Transverse colon (tissue), 4 donors: ENCODE measurements around the gene ZNF672.
A peak's percentile ranks its signal among the peaks of the same experiment; 100 is the strongest.

Source experiments
- EP300 ChIP-seq: sonication (generic); formaldehyde crosslinking; IDR thresholded peaks from one replicate; pipeline ENCODE4 v1.6.1; 2017; ENCODE audit warnings: antibody characterized with exemption, low read depth
- POLR2A ChIP-seq: fragments of 450-650 bp; IDR thresholded peaks from one replicate; pipeline ENCODE4 v1.6.1; 2016; ENCODE audit warnings: antibody characterized with exemption, mild to moderate bottlenecking, moderate library complexity
- POLR2AphosphoS5 ChIP-seq, 3 donors: sonication (generic); formaldehyde crosslinking; IDR thresholded peaks; one replicate each; pipeline ENCODE4 v1.6.1; 2016; ENCODE audit warnings: antibody characterized with exemption in 3 of 3
- TF ChIP-seq, protein P1 (sequence below), 5 experiments: fragments of 200-600 bp in 3 of 5; fragments of 450-650 bp in 2 of 5; sonication (generic) in 3 of 5; IDR thresholded peaks; 1 replicate in 2 of 5; 2 replicates in 3 of 5; pipeline ENCODE4 v1.5.1; 2016 to 2017; ENCODE audit warnings: antibody characterized with exemption in 5 of 5, inconsistent platforms in 3 of 5, mild to moderate bottlenecking in 2 of 5, moderate library complexity in 1 of 5

- TF ChIP-seq, protein P1, sequence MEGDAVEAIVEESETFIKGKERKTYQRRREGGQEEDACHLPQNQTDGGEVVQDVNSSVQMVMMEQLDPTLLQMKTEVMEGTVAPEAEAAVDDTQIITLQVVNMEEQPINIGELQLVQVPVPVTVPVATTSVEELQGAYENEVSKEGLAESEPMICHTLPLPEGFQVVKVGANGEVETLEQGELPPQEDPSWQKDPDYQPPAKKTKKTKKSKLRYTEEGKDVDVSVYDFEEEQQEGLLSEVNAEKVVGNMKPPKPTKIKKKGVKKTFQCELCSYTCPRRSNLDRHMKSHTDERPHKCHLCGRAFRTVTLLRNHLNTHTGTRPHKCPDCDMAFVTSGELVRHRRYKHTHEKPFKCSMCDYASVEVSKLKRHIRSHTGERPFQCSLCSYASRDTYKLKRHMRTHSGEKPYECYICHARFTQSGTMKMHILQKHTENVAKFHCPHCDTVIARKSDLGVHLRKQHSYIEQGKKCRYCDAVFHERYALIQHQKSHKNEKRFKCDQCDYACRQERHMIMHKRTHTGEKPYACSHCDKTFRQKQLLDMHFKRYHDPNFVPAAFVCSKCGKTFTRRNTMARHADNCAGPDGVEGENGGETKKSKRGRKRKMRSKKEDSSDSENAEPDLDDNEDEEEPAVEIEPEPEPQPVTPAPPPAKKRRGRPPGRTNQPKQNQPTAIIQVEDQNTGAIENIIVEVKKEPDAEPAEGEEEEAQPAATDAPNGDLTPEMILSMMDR (IDR thresholded peaks at IDR 0.05) = no peak
- no peak for TF ChIP-seq POLR2A
- TF ChIP-seq POLR2AphosphoS5 (IDR thresholded peaks at IDR 0.05) = peak in 1 of 3 donors; percentile 50
- no peak for TF ChIP-seq EP300
Measured at GRCh38 chr1:248802454-248802853, 35.6 kb upstream of the ZNF672 start.
